Mesenchymal stem cell (in vitro differentiated cells and primary cell): ENCODE results near the gene RNF130.
"Not testable (repeated sequence)": the region's sequence is repeated elsewhere in the genome, so short reads cannot be mapped to it uniquely, and the experiment has no call there.

Experiments
- DNase-seq: peaks from one replicate; pipeline ENCODE4 v3.0.0-alpha.2; 2013
- H2AFZ ChIP-seq: one replicate; pipeline ENCODE4 v1.6.1; 2013; ENCODE audit warnings: low read depth, mild to moderate bottlenecking, control low read depth, inconsistent platforms, low read length, moderate library complexity
- H2AK5ac ChIP-seq: 2 replicates; pipeline ENCODE4 v1.6.1; 2013; ENCODE audit warnings: low read length, moderate library complexity, mild to moderate bottlenecking, inconsistent platforms; ENCODE audit not compliant: severe bottlenecking
- H2BK120ac ChIP-seq: one replicate; pipeline ENCODE4 v1.6.1; 2013; ENCODE audit warnings: low read depth, mild to moderate bottlenecking, inconsistent platforms, low read length, moderate library complexity
- H2BK12ac ChIP-seq, 2 experiments: one replicate each; pipeline ENCODE4 v1.6.1; 2013; ENCODE audit warnings: inconsistent platforms in 2 of 2, low read length in 2 of 2, mild to moderate bottlenecking in 2 of 2, moderate library complexity in 2 of 2, control low read depth in 1 of 2
- H2BK15ac ChIP-seq: one replicate; pipeline ENCODE4 v1.6.1; 2013; ENCODE audit warnings: mild to moderate bottlenecking, low read depth, inconsistent platforms; ENCODE audit not compliant: poor library complexity, severe bottlenecking
- H2BK5ac ChIP-seq: 2 replicates; pipeline ENCODE4 v1.6.1; 2013; ENCODE audit warnings: low read depth, mild to moderate bottlenecking, low read length, control low read depth, inconsistent platforms; ENCODE audit not compliant: poor library complexity, severe bottlenecking
- H3K14ac ChIP-seq, 2 experiments: one replicate each; pipeline ENCODE4 v1.6.1; 2013; ENCODE audit warnings: inconsistent platforms in 2 of 2, low read length in 2 of 2, control low read depth in 1 of 2, mild to moderate bottlenecking in 1 of 2, moderate library complexity in 1 of 2
- H3K18ac ChIP-seq, 2 experiments: one replicate each; pipeline ENCODE4 v1.6.1; 2013; ENCODE audit warnings: inconsistent platforms in 2 of 2, low read length in 2 of 2, control low read depth in 1 of 2, low read depth in 1 of 2, mild to moderate bottlenecking in 1 of 2
- H3K23ac ChIP-seq, 2 experiments: one replicate each; pipeline ENCODE4 v1.6.1; 2013; ENCODE audit warnings: inconsistent platforms in 2 of 2, low read length in 2 of 2, mild to moderate bottlenecking in 2 of 2, moderate library complexity in 2 of 2, control low read depth in 1 of 2
- H3K27ac ChIP-seq: 2 replicates; pipeline ENCODE4 v1.5.1; 2013; ENCODE audit warnings: mild to moderate bottlenecking, moderate library complexity, low read length, control low read depth, inconsistent platforms; ENCODE audit not compliant: poor library complexity, severe bottlenecking
- H3K27me3 ChIP-seq, 2 experiments: 2 replicates each; pipeline versions ENCODE4 v1.6.1 to v1.7.0; 2013; ENCODE audit warnings: low read length in 2 of 2, mild to moderate bottlenecking in 2 of 2, moderate library complexity in 2 of 2, control low read depth in 1 of 2, inconsistent platforms in 1 of 2; ENCODE audit not compliant: control insufficient read depth in 1 of 2, insufficient read depth in 1 of 2
- H3K36me3 ChIP-seq, 2 experiments: 2 replicates each; pipeline versions ENCODE4 v1.6.1 to v1.7.0; 2013; ENCODE audit warnings: low read length in 2 of 2, control low read depth in 1 of 2, inconsistent platforms in 1 of 2, low read depth in 1 of 2, mild to moderate bottlenecking in 1 of 2; ENCODE audit not compliant: insufficient read depth in 2 of 2, control insufficient read depth in 1 of 2
- H3K4ac ChIP-seq, 2 experiments: one replicate each; pipeline ENCODE4 v1.6.1; 2013; ENCODE audit warnings: inconsistent platforms in 2 of 2, low read length in 2 of 2, mild to moderate bottlenecking in 2 of 2, moderate library complexity in 2 of 2, control low read depth in 1 of 2, low read depth in 1 of 2
- H3K4me1 ChIP-seq: 2 replicates; pipeline ENCODE4 v1.6.1; 2013; ENCODE audit warnings: low read depth, low read length, control low read depth; ENCODE audit not compliant: control insufficient read depth, insufficient read depth
- H3K4me2 ChIP-seq: 2 replicates; pipeline ENCODE4 v1.6.1; 2013; ENCODE audit warnings: low read length, mild to moderate bottlenecking, inconsistent platforms; ENCODE audit not compliant: poor library complexity, severe bottlenecking
- H3K4me3 ChIP-seq, 2 experiments: 2 replicates each; pipeline versions ENCODE4 v1.5.1 to v1.7.0; 2013; ENCODE audit warnings: low read length in 2 of 2, mild to moderate bottlenecking in 2 of 2, control low read depth in 1 of 2, low read depth in 1 of 2; ENCODE audit not compliant: insufficient read depth in 1 of 2
- H3K79me1 ChIP-seq: replicated peaks from 2 replicates; pipeline ENCODE4 v1.6.1; 2013; ENCODE audit warnings: mild to moderate bottlenecking, control low read depth, low read length, inconsistent platforms; ENCODE audit not compliant: poor library complexity, severe bottlenecking
- H3K9ac ChIP-seq: 2 replicates; pipeline ENCODE4 v1.7.0; 2013; ENCODE audit warnings: mild to moderate bottlenecking, low read length, moderate library complexity
- H3K9me3 ChIP-seq: 2 replicates; pipeline ENCODE4 v1.7.0; 2013; ENCODE audit warnings: mild to moderate bottlenecking, low read length; ENCODE audit not compliant: control insufficient read depth
- H4K8ac ChIP-seq: one replicate; pipeline ENCODE4 v1.6.1; 2013; ENCODE audit warnings: inconsistent platforms, mild to moderate bottlenecking, low read length, moderate library complexity
- H4K91ac ChIP-seq: one replicate; pipeline ENCODE4 v1.6.1; 2013; ENCODE audit warnings: mild to moderate bottlenecking, low read length, inconsistent platforms
- WGBS: methylation state at CpG from one replicate; pipeline ENCODE4 v1.1.7; 2013; ENCODE audit warnings: mixed read lengths; 5-methylcytosine and 5-hydroxymethylcytosine counted together

The RNF130 gene

DNA sequence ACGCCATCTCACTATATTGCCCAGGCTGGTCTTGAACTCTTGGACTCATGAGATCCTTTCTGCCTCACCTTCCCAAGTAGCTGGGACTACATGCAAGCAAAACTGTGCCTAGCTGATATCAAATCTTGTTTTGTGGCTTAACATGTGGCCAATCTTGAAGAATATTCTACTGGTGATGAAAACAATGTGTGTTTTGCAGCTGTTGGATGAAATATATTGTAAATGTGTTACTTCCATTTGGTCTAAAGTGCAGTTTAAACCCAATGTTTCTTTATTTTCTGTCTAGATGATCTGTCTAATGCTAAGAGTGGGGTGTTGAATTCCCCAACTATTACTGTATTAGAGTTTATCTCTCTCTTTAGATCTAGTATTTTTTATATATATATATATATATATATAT, 73.1 kb downstream of the RNF130 start:
- Histone ChIP-seq H3K4me2 (no peak overlapping the region), H4K8ac (no peak overlapping the region), H3K27me3 (no peaks in the 10 kb centered on the region), H3K4me3 (no peak overlapping the region), H3K79me1 (peaks cover 6% of the 10 kb centered on the region), H3K4ac (no peak overlapping the region), H3K9ac (no peak overlapping the region), H3K9me3 (peaks cover 15% of the 10 kb centered on the region), H2BK15ac (no peak overlapping the region), H3K18ac (no peak overlapping the region), H2BK12ac (no peak overlapping the region), H3K4me1 (no peaks in the 10 kb centered on the region), H2BK5ac (no peak overlapping the region), H3K14ac (no peak overlapping the region), H2AK5ac (no peak overlapping the region), H3K36me3 (peaks cover 15 to 22% of the 10 kb centered on the region in 2 experiments), H3K27ac (no peak overlapping the region), H2BK120ac (no peak overlapping the region), H2AFZ (no peak overlapping the region), H3K23ac (no peak overlapping the region), H4K91ac (no peak overlapping the region)
- 100% methylated on average over 1 of the region's 1 CpG for WGBS
- no peak for DNase-seq

DNA sequence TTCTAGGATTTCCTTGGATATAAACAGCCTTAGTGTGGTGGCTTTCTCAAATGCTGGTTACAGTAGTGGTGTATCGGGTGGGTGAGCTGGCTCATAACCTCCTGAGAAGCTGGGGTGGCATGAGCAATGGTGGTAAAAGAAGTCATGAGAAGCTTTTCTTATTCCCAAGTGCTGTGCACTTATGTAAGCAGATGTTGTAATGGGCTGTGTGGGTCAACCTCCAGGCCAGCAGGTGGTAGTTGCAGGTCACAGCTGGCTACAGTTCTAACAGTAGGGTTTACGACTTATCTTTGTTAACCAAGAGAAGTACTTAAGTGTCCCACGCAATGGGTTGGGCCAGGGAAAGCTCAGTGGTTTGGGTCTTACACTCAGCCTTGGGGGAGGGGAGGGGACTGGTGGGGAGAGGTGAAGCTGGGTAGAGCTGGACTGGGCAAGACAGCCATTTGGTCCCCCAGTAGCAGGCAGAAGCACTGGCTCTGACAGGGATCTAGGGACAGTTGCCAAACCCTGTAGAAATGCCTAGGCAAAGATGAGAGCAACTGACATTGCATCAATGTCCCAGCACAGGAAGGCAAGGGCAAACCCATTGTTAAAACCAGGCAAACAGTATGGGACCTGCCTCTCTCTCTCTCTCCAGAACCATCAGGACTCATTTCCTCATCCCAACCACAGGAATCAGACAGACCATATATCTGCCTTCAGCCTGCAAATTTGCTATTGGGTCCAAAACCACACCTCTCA, 76.8 kb downstream of the RNF130 start:
- Histone ChIP-seq H2BK12ac (no peak overlapping the region), H3K18ac (no peak overlapping the region), H3K4ac (no peak overlapping the region), H3K4me1 (no peaks in the 10 kb centered on the region), H2AK5ac (no peak overlapping the region), H3K23ac (no peak overlapping the region), H2AFZ (no peak overlapping the region), H3K4me2 (no peak overlapping the region), H2BK120ac (no peak overlapping the region), H3K14ac (no peak overlapping the region), H3K79me1 (no peaks in the 10 kb centered on the region), H3K4me3 (no peak overlapping the region), H2BK5ac (no peak overlapping the region), H2BK15ac (no peak overlapping the region), H3K27ac (no peak overlapping the region), H3K27me3 (no peaks in the 10 kb centered on the region), H3K9ac (no peak overlapping the region), H4K91ac (no peak overlapping the region), H3K9me3 (peaks cover 15% of the 10 kb centered on the region), H4K8ac (no peak overlapping the region), H3K36me3 (no peaks in the 10 kb centered on the region)
- DNase-seq: no peak
- WGBS: 77% methylated on average over 3 of the region's 3 CpGs

DNA sequence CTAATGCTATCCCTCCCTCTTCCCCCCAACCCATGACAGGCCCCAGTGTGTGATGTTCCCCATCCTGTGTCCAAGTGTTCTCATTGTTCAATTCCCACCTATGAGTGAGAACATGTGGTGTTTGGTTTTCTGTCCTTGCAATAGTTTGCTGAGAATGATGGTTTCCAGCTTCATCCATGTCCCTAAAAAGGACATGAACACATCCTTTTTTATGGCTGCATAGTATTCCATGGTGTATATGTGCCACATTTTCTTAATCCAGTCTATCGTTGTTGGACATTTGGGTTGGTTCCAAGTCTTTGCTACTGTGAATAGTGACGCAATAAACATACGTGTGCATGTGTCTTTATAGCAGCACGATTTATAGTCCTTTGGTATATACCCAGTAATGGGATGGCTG, 78.7 kb downstream of the RNF130 start:
- DNase-seq, H3K27ac ChIP-seq, H2AFZ ChIP-seq, H2BK12ac ChIP-seq, H3K4me2 ChIP-seq, H3K27me3 ChIP-seq, H4K91ac ChIP-seq, H2BK15ac ChIP-seq, H3K14ac ChIP-seq, H3K79me1 ChIP-seq, H3K4ac ChIP-seq, H2AK5ac ChIP-seq, H3K18ac ChIP-seq, H3K4me3 ChIP-seq, H3K23ac ChIP-seq, H3K9ac ChIP-seq, H3K4me1 ChIP-seq, H2BK120ac ChIP-seq, H2BK5ac ChIP-seq, H4K8ac ChIP-seq, H3K36me3 ChIP-seq: not testable (repeated sequence)
- peaks cover 15% of the 10 kb centered on the region for H3K9me3 ChIP-seq
- 100% methylated on average over 3 of the region's 4 CpGs for WGBS

DNA sequence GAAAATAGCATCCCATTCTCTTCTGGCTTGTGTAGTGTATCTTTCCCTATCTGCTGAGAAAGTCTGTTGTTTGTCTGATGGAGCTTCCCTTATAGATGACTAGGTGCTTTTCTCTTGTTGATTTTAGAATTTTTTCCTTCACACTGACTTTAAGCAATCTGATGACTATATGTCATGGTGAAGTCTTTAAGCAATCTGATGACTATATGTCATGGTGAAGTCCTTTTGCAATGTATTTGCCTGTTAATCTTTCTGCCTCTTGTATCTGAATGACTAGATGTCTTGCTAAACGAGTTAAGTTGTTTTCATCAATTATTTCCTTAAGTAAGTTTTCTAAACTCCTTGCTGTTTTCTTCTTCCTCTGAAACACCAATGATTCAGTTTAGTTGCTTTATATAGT, 80.5 kb downstream of the RNF130 start:
- Histone ChIP-seq H3K4me2 (no peak overlapping the region), H3K4ac (no peak overlapping the region), H2BK15ac (no peak overlapping the region), H2AK5ac (no peak overlapping the region), H3K27ac (no peak overlapping the region), H3K4me1 (no peaks in the 10 kb centered on the region), H3K9me3 (peaks cover 7% of the 10 kb centered on the region), H2AFZ (no peak overlapping the region), H3K23ac (no peak overlapping the region), H2BK12ac (no peak overlapping the region), H3K4me3 (no peak overlapping the region), H3K18ac (no peak overlapping the region), H4K8ac (no peak overlapping the region), H3K14ac (no peak overlapping the region), H4K91ac (no peak overlapping the region), H3K9ac (no peak overlapping the region), H3K27me3 (no peaks in the 10 kb centered on the region), H3K36me3 (no peaks in the 10 kb centered on the region), H2BK5ac (no peak overlapping the region), H2BK120ac (no peak overlapping the region), H3K79me1 (no peaks in the 10 kb centered on the region)
- WGBS: no CpG with 5 or more reads among the region's 1 CpG
- DNase-seq: no peak
